Stimulated activated CD8-positive, alpha-beta memory T cell treated with anti-CD3 and anti-CD28 coated beads, Interleukin-2, amount 100 ng/mL, for 48 hours (primary cell): ENCODE data around the gene MROH2B.

Source experiments
- DNase-seq, 2 donors: peaks; one replicate each; pipeline ENCODE4 v3.0.0-alpha.2; 2020; ENCODE audit warnings: low read depth in 2 of 2

The MROH2B gene

DNA sequence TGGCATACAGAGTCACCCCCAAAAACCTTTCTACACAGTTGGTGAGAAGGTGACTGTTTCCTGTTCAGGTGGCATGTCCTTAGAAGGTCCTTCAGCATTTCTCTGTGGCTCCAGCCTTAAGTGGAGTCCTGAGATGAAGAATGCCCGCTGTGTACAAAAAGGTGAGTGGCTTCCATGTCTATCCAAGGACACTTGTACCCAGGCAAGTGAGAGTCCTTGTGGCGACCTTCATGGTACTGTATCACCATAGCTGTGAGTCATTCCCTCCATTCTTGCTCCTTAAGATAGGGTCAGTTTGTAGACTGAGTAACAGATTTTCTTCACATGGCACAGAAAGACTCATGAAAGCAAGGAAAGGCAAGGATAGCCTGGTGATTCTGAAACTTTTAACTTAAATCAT is 98.7 kb downstream of the MROH2B start:
- DNase-seq = no peak

GRCh38 chr5:40962207-40962955 is 108.8 kb downstream of the MROH2B start:
- DNase-seq = no peak

GRCh38 chr5:40960037-40960436 is 111.1 kb downstream of the MROH2B start:
- no peak for DNase-seq

DNA sequence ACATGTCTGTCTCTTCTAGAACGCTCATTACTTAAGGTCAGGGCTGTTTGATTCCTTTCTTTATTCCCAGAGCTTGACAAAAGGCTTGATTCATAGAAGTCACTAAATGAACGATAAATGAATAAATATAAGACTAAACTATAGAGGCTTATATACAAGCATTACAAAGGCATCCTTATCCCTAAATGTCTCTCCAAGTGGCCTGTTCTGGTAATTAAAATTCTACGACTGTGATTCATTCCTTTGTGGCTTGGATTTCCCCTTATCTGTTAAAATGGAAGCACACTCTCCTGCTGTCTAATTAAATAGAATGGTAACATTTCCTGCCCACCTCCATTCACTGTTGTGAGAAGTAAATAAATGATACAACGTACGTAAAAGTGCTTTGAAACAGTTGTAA is 112.3 kb downstream of the MROH2B start:
- no peak for DNase-seq

DNA sequence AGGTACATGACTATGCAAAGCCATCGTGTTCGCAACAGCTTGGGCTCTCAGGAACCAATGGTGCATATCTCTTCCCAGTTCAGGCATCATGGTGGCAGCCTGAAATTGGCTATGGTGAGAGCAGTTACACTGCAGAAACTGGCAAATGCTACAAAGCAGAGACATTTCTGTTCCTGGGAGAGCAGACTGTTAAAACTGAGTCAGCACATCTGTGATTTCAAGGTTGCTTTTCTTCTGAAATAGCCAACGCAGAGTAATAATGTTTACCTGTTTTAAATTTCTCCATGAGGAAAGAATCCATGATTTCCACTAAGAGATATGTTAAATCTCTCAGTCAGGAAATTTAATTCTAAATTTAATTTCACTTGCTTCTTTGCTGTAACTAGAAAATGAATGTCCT is 114.1 kb downstream of the MROH2B start:
- DNase-seq = no peak

GRCh38 chr5:40955313-40955712 is 115.8 kb downstream of the MROH2B start:
- DNase-seq = no peak
